Mesenchymal stem cell (in vitro differentiated cells and primary cell): ENCODE results near the gene ZNF747.
A peak's percentile ranks its signal among the peaks of the same experiment; 100 is the strongest.

ENCODE experiments used
- DNase-seq: peaks from one replicate; pipeline ENCODE4 v3.0.0-alpha.2; 2013
- H2AFZ ChIP-seq: one replicate; pipeline ENCODE4 v1.6.1; 2013; ENCODE audit warnings: low read depth, mild to moderate bottlenecking, control low read depth, inconsistent platforms, low read length, moderate library complexity
- H2AK5ac ChIP-seq: 2 replicates; pipeline ENCODE4 v1.6.1; 2013; ENCODE audit warnings: low read length, moderate library complexity, mild to moderate bottlenecking, inconsistent platforms; ENCODE audit not compliant: severe bottlenecking
- H2BK120ac ChIP-seq: one replicate; pipeline ENCODE4 v1.6.1; 2013; ENCODE audit warnings: low read depth, mild to moderate bottlenecking, inconsistent platforms, low read length, moderate library complexity
- H2BK12ac ChIP-seq, 2 experiments: one replicate each; pipeline ENCODE4 v1.6.1; 2013; ENCODE audit warnings: inconsistent platforms in 2 of 2, low read length in 2 of 2, mild to moderate bottlenecking in 2 of 2, moderate library complexity in 2 of 2, control low read depth in 1 of 2
- H2BK15ac ChIP-seq: one replicate; pipeline ENCODE4 v1.6.1; 2013; ENCODE audit warnings: mild to moderate bottlenecking, low read depth, inconsistent platforms; ENCODE audit not compliant: poor library complexity, severe bottlenecking
- H2BK5ac ChIP-seq: 2 replicates; pipeline ENCODE4 v1.6.1; 2013; ENCODE audit warnings: low read depth, mild to moderate bottlenecking, low read length, control low read depth, inconsistent platforms; ENCODE audit not compliant: poor library complexity, severe bottlenecking
- H3K14ac ChIP-seq, 2 experiments: one replicate each; pipeline ENCODE4 v1.6.1; 2013; ENCODE audit warnings: inconsistent platforms in 2 of 2, low read length in 2 of 2, control low read depth in 1 of 2, mild to moderate bottlenecking in 1 of 2, moderate library complexity in 1 of 2
- H3K18ac ChIP-seq, 2 experiments: one replicate each; pipeline ENCODE4 v1.6.1; 2013; ENCODE audit warnings: inconsistent platforms in 2 of 2, low read length in 2 of 2, control low read depth in 1 of 2, low read depth in 1 of 2, mild to moderate bottlenecking in 1 of 2
- H3K23ac ChIP-seq, 2 experiments: one replicate each; pipeline ENCODE4 v1.6.1; 2013; ENCODE audit warnings: inconsistent platforms in 2 of 2, low read length in 2 of 2, mild to moderate bottlenecking in 2 of 2, moderate library complexity in 2 of 2, control low read depth in 1 of 2
- H3K27ac ChIP-seq: 2 replicates; pipeline ENCODE4 v1.5.1; 2013; ENCODE audit warnings: mild to moderate bottlenecking, moderate library complexity, low read length, control low read depth, inconsistent platforms; ENCODE audit not compliant: poor library complexity, severe bottlenecking
- H3K27me3 ChIP-seq, 2 experiments: 2 replicates each; pipeline versions ENCODE4 v1.6.1 to v1.7.0; 2013; ENCODE audit warnings: low read length in 2 of 2, mild to moderate bottlenecking in 2 of 2, moderate library complexity in 2 of 2, control low read depth in 1 of 2, inconsistent platforms in 1 of 2; ENCODE audit not compliant: control insufficient read depth in 1 of 2, insufficient read depth in 1 of 2
- H3K36me3 ChIP-seq, 2 experiments: 2 replicates each; pipeline versions ENCODE4 v1.6.1 to v1.7.0; 2013; ENCODE audit warnings: low read length in 2 of 2, control low read depth in 1 of 2, inconsistent platforms in 1 of 2, low read depth in 1 of 2, mild to moderate bottlenecking in 1 of 2; ENCODE audit not compliant: insufficient read depth in 2 of 2, control insufficient read depth in 1 of 2
- H3K4ac ChIP-seq, 2 experiments: one replicate each; pipeline ENCODE4 v1.6.1; 2013; ENCODE audit warnings: inconsistent platforms in 2 of 2, low read length in 2 of 2, mild to moderate bottlenecking in 2 of 2, moderate library complexity in 2 of 2, control low read depth in 1 of 2, low read depth in 1 of 2
- H3K4me1 ChIP-seq: 2 replicates; pipeline ENCODE4 v1.6.1; 2013; ENCODE audit warnings: low read depth, low read length, control low read depth; ENCODE audit not compliant: control insufficient read depth, insufficient read depth
- H3K4me2 ChIP-seq: 2 replicates; pipeline ENCODE4 v1.6.1; 2013; ENCODE audit warnings: low read length, mild to moderate bottlenecking, inconsistent platforms; ENCODE audit not compliant: poor library complexity, severe bottlenecking
- H3K4me3 ChIP-seq, 2 experiments: 2 replicates each; pipeline versions ENCODE4 v1.5.1 to v1.7.0; 2013; ENCODE audit warnings: low read length in 2 of 2, mild to moderate bottlenecking in 2 of 2, control low read depth in 1 of 2, low read depth in 1 of 2; ENCODE audit not compliant: insufficient read depth in 1 of 2
- H3K79me1 ChIP-seq: replicated peaks from 2 replicates; pipeline ENCODE4 v1.6.1; 2013; ENCODE audit warnings: mild to moderate bottlenecking, control low read depth, low read length, inconsistent platforms; ENCODE audit not compliant: poor library complexity, severe bottlenecking
- H3K9ac ChIP-seq: 2 replicates; pipeline ENCODE4 v1.7.0; 2013; ENCODE audit warnings: mild to moderate bottlenecking, low read length, moderate library complexity
- H3K9me3 ChIP-seq: 2 replicates; pipeline ENCODE4 v1.7.0; 2013; ENCODE audit warnings: mild to moderate bottlenecking, low read length; ENCODE audit not compliant: control insufficient read depth
- H4K8ac ChIP-seq: one replicate; pipeline ENCODE4 v1.6.1; 2013; ENCODE audit warnings: inconsistent platforms, mild to moderate bottlenecking, low read length, moderate library complexity
- H4K91ac ChIP-seq: one replicate; pipeline ENCODE4 v1.6.1; 2013; ENCODE audit warnings: mild to moderate bottlenecking, low read length, inconsistent platforms
- WGBS: methylation state at CpG from one replicate; pipeline ENCODE4 v1.1.7; 2013; ENCODE audit warnings: mixed read lengths; 5-methylcytosine and 5-hydroxymethylcytosine counted together

ZNF747 gene

GRCh38 chr16:30530163-30531037 lies 4.3 kb downstream of the ZNF747 start:
- Histone ChIP-seq H2BK5ac (no peak overlapping the region), H3K4me3 (no peak overlapping the region), H2BK120ac (no peak overlapping the region), H2BK15ac (no peak overlapping the region), H4K91ac (no peak overlapping the region), H2AFZ (no peak overlapping the region), H3K27me3 (no peaks in the 10 kb centered on the region), H3K23ac (no peak overlapping the region), H2BK12ac (no peak overlapping the region), H3K79me1 (peaks cover 15% of the 10 kb centered on the region), H4K8ac (no peak overlapping the region), H3K9me3 (no peaks in the 10 kb centered on the region), H3K36me3 (peaks cover 12 to 25% of the 10 kb centered on the region in 2 experiments), H3K27ac (no peak overlapping the region), H3K18ac (no peak overlapping the region), H3K4ac (no peak overlapping the region), H3K4me1 (peaks cover 15% of the 10 kb centered on the region), H3K9ac (no peak overlapping the region), H3K14ac (no peak overlapping the region), H3K4me2 (no peak overlapping the region), H2AK5ac (no peak overlapping the region)
- DNase-seq = no peak
- 89% methylated on average over 13 of the region's 13 CpGs for WGBS

GRCh38 chr16:30528799-30529457 lies 5.7 kb downstream of the ZNF747 start:
- Histone ChIP-seq H3K27me3 (no peaks in the 10 kb centered on the region), H3K9ac (peak overlapping the region; percentile 21), H3K4me2 (no peak overlapping the region), H3K36me3 (peaks cover 25 to 32% of the 10 kb centered on the region in 2 experiments), H2AFZ (no peak overlapping the region), H3K27ac (no peak overlapping the region), H3K9me3 (no peaks in the 10 kb centered on the region), H2BK5ac (no peak overlapping the region), H3K18ac (no peak overlapping the region), H3K4me3 (no peak overlapping the region), H2AK5ac (no peak overlapping the region), H3K79me1 (peaks cover 22% of the 10 kb centered on the region), H4K91ac (no peak overlapping the region), H3K4ac (peak overlapping the region in 1 of 2 experiments; percentile 8), H3K4me1 (peaks cover 19% of the 10 kb centered on the region), H3K14ac (no peak overlapping the region), H2BK15ac (no peak overlapping the region), H3K23ac (no peak overlapping the region), H4K8ac (no peak overlapping the region), H2BK120ac (no peak overlapping the region), H2BK12ac (no peak overlapping the region)
- 93% methylated on average over 4 of the region's 4 CpGs for WGBS
- DNase-seq = no peak

GRCh38 chr16:30527635-30528178 lies 7.0 kb downstream of the ZNF747 start:
- Histone ChIP-seq H3K27me3 (no peaks in the 10 kb centered on the region), H3K23ac (no peak overlapping the region), H3K18ac (peak overlapping the region in 1 of 2 experiments; percentile 73), H4K8ac (peak overlapping the region; percentile 71), H3K4me3 (peak overlapping the region in 1 of 2 experiments; percentile 74), H2AFZ (no peak overlapping the region), H3K14ac (no peak overlapping the region), H3K36me3 (peaks cover 21 to 31% of the 10 kb centered on the region in 2 experiments), H3K9me3 (no peaks in the 10 kb centered on the region), H3K9ac (peak overlapping the region; percentile 94), H3K4me2 (peak overlapping the region; percentile 43), H2BK5ac (no peak overlapping the region), H4K91ac (peak overlapping the region; percentile 3), H3K27ac (peak overlapping the region; percentile 55), H2BK15ac (no peak overlapping the region), H2BK120ac (no peak overlapping the region), H3K79me1 (peaks cover 19% of the 10 kb centered on the region), H3K4me1 (peaks cover 20% of the 10 kb centered on the region), H3K4ac (peak overlapping the region; percentile 30 to 34), H2AK5ac (no peak overlapping the region), H2BK12ac (peak overlapping the region in 1 of 2 experiments; percentile 21)
- DNase-seq = no peak
- 65% methylated on average over 13 of the region's 14 CpGs for WGBS
